HepG2 (cell line): Measurements from ENCODE around the gene PATZ1.

Experiments used
- CTCF ChIP-seq: sonication (generic); formaldehyde crosslinking; IDR thresholded peaks from 2 replicates; pipeline ENCODE4 v1.5.0; 2020; ENCODE audit warnings: mild to moderate bottlenecking, missing genetic modification reagents, moderate library complexity
- HDAC6 ChIP-seq: fragments of 200-600 bp; sonication (generic); IDR thresholded peaks from 2 replicates; pipeline ENCODE4 v1.7.0; 2017; ENCODE audit warnings: mild to moderate bottlenecking, antibody characterized with exemption, low read length, low read depth
- MEIS2 ChIP-seq: sonication (generic); formaldehyde crosslinking; IDR thresholded peaks from 2 replicates; pipeline ENCODE4 v1.9.0; 2021; ENCODE audit warnings: mild to moderate bottlenecking, missing genetic modification reagents
- POLR2A ChIP-seq, 2 experiments: IDR thresholded peaks; 2 replicates each; pipeline ENCODE4 v1.6.1; 2011; ENCODE audit warnings: low read depth in 2 of 2, low read length in 2 of 2, mild to moderate bottlenecking in 1 of 2, moderate library complexity in 1 of 2; ENCODE audit not compliant: insufficient read depth in 1 of 2
- RFX5 ChIP-seq: IDR thresholded peaks from 2 replicates; pipeline ENCODE4 v1.6.1; 2011; ENCODE audit warnings: low read depth, low read length, improper control_type of control experiment
- SMARCE1 ChIP-seq: fragments of 450-650 bp; IDR thresholded peaks from 2 replicates; pipeline ENCODE4 v1.6.1; 2017; ENCODE audit warnings: borderline replicate concordance
- SNAPC2 ChIP-seq: sonication (generic); formaldehyde crosslinking; IDR thresholded peaks from 2 replicates; pipeline ENCODE4 v1.8.1; 2022; ENCODE audit warnings: mild to moderate bottlenecking, missing genetic modification reagents
- ZBTB21 ChIP-seq: sonication (generic); formaldehyde crosslinking; IDR thresholded peaks from 2 replicates; pipeline ENCODE4 v1.4.0; 2020; ENCODE audit warnings: missing genetic modification reagents
- ZFP90 ChIP-seq: sonication (generic); formaldehyde crosslinking; IDR thresholded peaks from 2 replicates; pipeline ENCODE4 v1.8.0; 2022; ENCODE audit warnings: missing genetic modification reagents, mild to moderate bottlenecking, inconsistent platforms, borderline replicate concordance
- ZNF296 ChIP-seq: sonication (generic); formaldehyde crosslinking; conservative IDR thresholded peaks from 2 replicates; pipeline ENCODE4 v1.5.0; 2020; ENCODE audit warnings: mild to moderate bottlenecking, missing genetic modification reagents
- ZNF451 ChIP-seq: sonication (generic); formaldehyde crosslinking; IDR thresholded peaks from 2 replicates; pipeline ENCODE4 v1.5.0; 2020; ENCODE audit warnings: mild to moderate bottlenecking, missing genetic modification reagents
- ZNF567 ChIP-seq: sonication (generic); formaldehyde crosslinking; IDR thresholded peaks from 2 replicates; pipeline ENCODE4 v1.8.1; 2023; ENCODE audit warnings: mild to moderate bottlenecking, missing genetic modification reagents, borderline replicate concordance
- TF ChIP-seq, protein P1 (sequence below): sonication (generic); formaldehyde crosslinking; IDR thresholded peaks from 2 replicates; pipeline ENCODE4 v1.8.0; 2022; ENCODE audit warnings: low read depth, missing genetic modification reagents
- TF ChIP-seq, protein P2 (sequence below): sonication (generic); IDR thresholded peaks from 2 replicates; pipeline ENCODE4 v1.6.1; 2016; ENCODE audit warnings: low read depth, borderline replicate concordance

DNA sequence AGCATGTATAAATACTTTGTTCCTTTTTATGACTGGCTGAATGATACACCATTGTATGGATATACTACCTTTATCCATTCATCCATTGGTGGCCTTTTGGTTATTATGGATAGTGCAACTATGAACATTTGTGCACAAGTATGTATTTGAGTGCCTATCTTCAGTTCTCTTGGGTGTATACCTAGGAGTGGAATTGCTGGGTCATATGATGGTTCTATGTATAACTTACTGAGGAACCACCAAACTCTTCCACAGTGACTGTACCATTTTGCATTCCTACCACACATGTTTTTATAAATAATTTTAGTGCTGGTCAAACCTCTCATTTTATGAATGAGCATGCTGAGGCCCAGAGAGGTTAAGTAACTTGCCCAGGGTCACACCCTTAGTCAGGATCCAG lies 3.8 kb upstream of the PATZ1 start:
- TF ChIP-seq ZNF567 = no peak
- no peak for TF ChIP-seq SNAPC2
- TF ChIP-seq, protein P1, sequence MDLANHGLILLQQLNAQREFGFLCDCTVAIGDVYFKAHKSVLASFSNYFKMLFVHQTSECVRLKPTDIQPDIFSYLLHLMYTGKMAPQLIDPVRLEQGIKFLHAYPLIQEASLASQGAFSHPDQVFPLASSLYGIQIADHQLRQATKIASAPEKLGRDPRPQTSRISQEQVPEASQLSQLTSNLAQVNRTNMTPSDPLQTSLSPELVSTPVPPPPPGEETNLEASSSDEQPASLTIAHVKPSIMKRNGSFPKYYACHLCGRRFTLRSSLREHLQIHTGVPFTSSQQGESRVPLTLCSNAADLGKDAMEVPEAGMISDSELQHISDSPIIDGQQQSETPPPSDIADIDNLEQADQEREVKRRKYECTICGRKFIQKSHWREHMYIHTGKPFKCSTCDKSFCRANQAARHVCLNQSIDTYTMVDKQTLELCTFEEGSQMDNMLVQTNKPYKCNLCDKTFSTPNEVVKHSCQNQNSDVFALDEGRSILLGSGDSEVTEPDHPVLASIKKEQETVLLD (CRISPR knock-in tag) = no peak
- no peak for TF ChIP-seq ZNF296
- TF ChIP-seq, protein P2, sequence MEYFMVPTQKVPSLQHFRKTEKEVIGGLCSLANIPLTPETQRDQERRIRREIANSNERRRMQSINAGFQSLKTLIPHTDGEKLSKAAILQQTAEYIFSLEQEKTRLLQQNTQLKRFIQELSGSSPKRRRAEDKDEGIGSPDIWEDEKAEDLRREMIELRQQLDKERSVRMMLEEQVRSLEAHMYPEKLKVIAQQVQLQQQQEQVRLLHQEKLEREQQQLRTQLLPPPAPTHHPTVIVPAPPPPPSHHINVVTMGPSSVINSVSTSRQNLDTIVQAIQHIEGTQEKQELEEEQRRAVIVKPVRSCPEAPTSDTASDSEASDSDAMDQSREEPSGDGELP = no peak
- no peak for TF ChIP-seq POLR2A (IDR thresholded peaks at IDR 0.05; ENCODE audit: insufficient read depth in 1 of 2, low read depth in 2 of 2, low read length in 2 of 2)
- no peak for TF ChIP-seq RFX5
- TF ChIP-seq HDAC6 = no peak
- no peak for TF ChIP-seq CTCF (CRISPR knock-in tag)
- no peak for TF ChIP-seq ZFP90
- no peak for TF ChIP-seq SMARCE1
- no peak for TF ChIP-seq ZBTB21 (CRISPR knock-in tag)
- no peak for TF ChIP-seq ZNF451 (CRISPR knock-in tag)
- no peak for TF ChIP-seq MEIS2 (CRISPR knock-in tag)
